VCaP (cell line): ENCODE data around the gene FBXO4.

Experiments used
- H3K27ac ChIP-seq: fragments of 450-650 bp; 2 replicates; pipeline ENCODE4 v1.5.1; 2017
- CTCF ChIP-seq: fragments of 450-650 bp; conservative IDR thresholded peaks from 2 replicates; pipeline ENCODE4 v1.5.1; 2017; ENCODE audit warnings: mild to moderate bottlenecking, moderate library complexity

FBXO4 gene

GRCh38 chr5:41954286-41954685 lies 29.2 kb downstream of the FBXO4 start:
- H3K27ac ChIP-seq: no peak overlapping the region
- TF ChIP-seq CTCF: no peak

GRCh38 chr5:41955432-41956024 lies 30.4 kb downstream of the FBXO4 start:
- no peak for TF ChIP-seq CTCF
- no peak overlapping the region for H3K27ac ChIP-seq

- H3K27ac ChIP-seq: no peak overlapping the region
- TF ChIP-seq CTCF: no peak
Measured at GRCh38 chr5:41956943-41957342, 31.9 kb downstream of the FBXO4 start.

- no peak for TF ChIP-seq CTCF
- H3K27ac ChIP-seq: no peak overlapping the region
Measured at GRCh38 chr5:41960481-41960880, 35.4 kb downstream of the FBXO4 start.

- no peak for TF ChIP-seq CTCF
- no peak overlapping the region for H3K27ac ChIP-seq
Measured at GRCh38 chr5:41961736-41962135, 36.7 kb downstream of the FBXO4 start.

- H3K27ac ChIP-seq: no peak overlapping the region
- no peak for TF ChIP-seq CTCF
Measured at GRCh38 chr5:41962491-41962890, 37.4 kb downstream of the FBXO4 start.

- no peak overlapping the region for H3K27ac ChIP-seq
- no peak for TF ChIP-seq CTCF
Measured at GRCh38 chr5:41966401-41967105, 41.5 kb downstream of the FBXO4 start.
